CD4-positive, alpha-beta T cell (primary cell): Measurements from ENCODE around the gene SMARCA1. TPM values are rescaled to one million over a fixed set of nuclear protein-coding genes. Genes with fewer than 3 reads are reported as not detected.

ENCODE experiments used
- ATAC-seq: fragments of 200-7000 bp; cut with Tn5 transposase; one replicate; pipeline ENCODE4 v1.10.0; 2022; ENCODE audit warnings: mild to moderate bottlenecking; ENCODE audit not compliant: poor library complexity
- CTCF ChIA-PET: fragments of 350-600 bp; sonication (Branson Sonifier 250); formaldehyde crosslinking; loops from one replicate; lab custom pipeline; 2021; ENCODE audit warnings: antibody characterized with exemption, inconsistent platforms; lab: Charles Lee
- POLR2A ChIA-PET: fragments of 350-600 bp; sonication (Branson Sonifier 250); formaldehyde crosslinking; loops from one replicate; lab custom pipeline; 2021; ENCODE audit warnings: antibody characterized with exemption, inconsistent platforms; lab: Charles Lee
- DNase-seq, 14 experiments: peaks; one replicate each; pipeline ENCODE4 v3.0.0-alpha.2; 2013 to 2020; ENCODE audit warnings: mixed read lengths in 2 of 14
- H3K27ac ChIP-seq, 2 donors: one replicate each; pipeline versions ENCODE4 v1.5.1 to v1.7.0; 2013; ENCODE audit warnings: low read length in 2 of 2, low read depth in 1 of 2, mild to moderate bottlenecking in 1 of 2
- H3K27me3 ChIP-seq, 2 experiments: 1 replicate in 1 of 2; 2 replicates in 1 of 2; pipeline versions ENCODE4 v1.6.1 to v1.7.0; 2013; ENCODE audit warnings: low read length in 2 of 2, control low read depth in 1 of 2, mild to moderate bottlenecking in 1 of 2, moderate library complexity in 1 of 2; ENCODE audit not compliant: insufficient read depth in 2 of 2, control insufficient read depth in 1 of 2
- H3K36me3 ChIP-seq: one replicate; pipeline ENCODE4 v1.6.1; 2013; ENCODE audit warnings: low read length, control low read depth; ENCODE audit not compliant: insufficient read depth
- H3K4me1 ChIP-seq: one replicate; pipeline ENCODE4 v1.6.1; 2013; ENCODE audit warnings: low read length, control low read depth; ENCODE audit not compliant: insufficient read depth
- H3K4me3 ChIP-seq: one replicate; pipeline ENCODE4 v1.5.1; 2013; ENCODE audit warnings: mild to moderate bottlenecking, low read length, moderate library complexity
- H3K9me3 ChIP-seq, 2 experiments: 1 replicate in 1 of 2; 2 replicates in 1 of 2; pipeline versions ENCODE4 v1.6.1 to v1.7.0; 2013; ENCODE audit warnings: low read length in 2 of 2, mild to moderate bottlenecking in 2 of 2, control low read depth in 1 of 2, moderate library complexity in 1 of 2; ENCODE audit not compliant: control insufficient read depth in 1 of 2, insufficient read depth in 1 of 2
- H3K27ac Mint-ChIP-seq: one replicate; pipeline ENCODE4 v1.8.0; 2020; ENCODE audit warnings: mixed read lengths
- H3K27me3 Mint-ChIP-seq: one replicate; pipeline ENCODE4 v1.8.0; 2021; ENCODE audit warnings: mixed read lengths
- H3K36me3 Mint-ChIP-seq: one replicate; pipeline ENCODE4 v1.8.0; 2021; ENCODE audit warnings: low read depth, mixed read lengths
- H3K4me1 Mint-ChIP-seq: one replicate; pipeline ENCODE4 v1.8.0; 2021; ENCODE audit warnings: low read depth, mixed read lengths
- H3K4me3 Mint-ChIP-seq: one replicate; pipeline ENCODE4 v1.8.0; 2020; ENCODE audit warnings: mild to moderate bottlenecking, mixed read lengths
- H3K9me3 Mint-ChIP-seq: one replicate; pipeline ENCODE4 v1.8.0; 2020; ENCODE audit warnings: mixed read lengths
- intact Hi-C, 2 experiments: fragments of 100-400 bp; cut with DNase I in 1 of 2; cut with micrococcal nuclease in 1 of 2; formaldehyde crosslinking; loops; one replicate each; pipeline versions ENCODE4 v1.15.1 to v1.9.0; 2023 to 2025; cut with DNase I, micrococcal nuclease
- total RNA-seq, 174 experiments: library from RNA in 2 of 174; stranded (reverse) in 2 of 174; gene quantifications; one replicate each; pipeline ENCODE4 v1.2.3 and lab custom pipeline; 2021 to 2026
- TF ChIP-seq, protein P1 (sequence below): fragments of 200-600 bp; IDR thresholded peaks from one replicate; pipeline ENCODE4 v1.8.0; 2022; ENCODE audit warnings: antibody characterized with exemption, mild to moderate bottlenecking

SMARCA1 gene
- total RNA-seq, 2 experiments from 2014 or later: 0.85 to 1.0 TPM

GRCh38 chrX:129530410-129530809, 7.1 kb upstream of the SMARCA1 start:
- H3K9me3 ChIP-seq: no peaks in the 10 kb centered on the region
- H3K36me3 ChIP-seq: no peaks in the 10 kb centered on the region
- TF ChIP-seq, protein P1, sequence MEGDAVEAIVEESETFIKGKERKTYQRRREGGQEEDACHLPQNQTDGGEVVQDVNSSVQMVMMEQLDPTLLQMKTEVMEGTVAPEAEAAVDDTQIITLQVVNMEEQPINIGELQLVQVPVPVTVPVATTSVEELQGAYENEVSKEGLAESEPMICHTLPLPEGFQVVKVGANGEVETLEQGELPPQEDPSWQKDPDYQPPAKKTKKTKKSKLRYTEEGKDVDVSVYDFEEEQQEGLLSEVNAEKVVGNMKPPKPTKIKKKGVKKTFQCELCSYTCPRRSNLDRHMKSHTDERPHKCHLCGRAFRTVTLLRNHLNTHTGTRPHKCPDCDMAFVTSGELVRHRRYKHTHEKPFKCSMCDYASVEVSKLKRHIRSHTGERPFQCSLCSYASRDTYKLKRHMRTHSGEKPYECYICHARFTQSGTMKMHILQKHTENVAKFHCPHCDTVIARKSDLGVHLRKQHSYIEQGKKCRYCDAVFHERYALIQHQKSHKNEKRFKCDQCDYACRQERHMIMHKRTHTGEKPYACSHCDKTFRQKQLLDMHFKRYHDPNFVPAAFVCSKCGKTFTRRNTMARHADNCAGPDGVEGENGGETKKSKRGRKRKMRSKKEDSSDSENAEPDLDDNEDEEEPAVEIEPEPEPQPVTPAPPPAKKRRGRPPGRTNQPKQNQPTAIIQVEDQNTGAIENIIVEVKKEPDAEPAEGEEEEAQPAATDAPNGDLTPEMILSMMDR: no peak
- Mint-ChIP-seq H3K4me3 (no peak overlapping the region), H3K36me3 (no peaks in the 10 kb centered on the region), H3K27me3 (no peaks in the 10 kb centered on the region), H3K4me1 (no peaks in the 10 kb centered on the region), H3K9me3 (no peaks in the 10 kb centered on the region), H3K27ac (no peak overlapping the region)
- ATAC-seq (no peak), DNase-seq (no peak)
- no peaks in the 10 kb centered on the region for H3K27me3 ChIP-seq
- POLR2A ChIA-PET: no interaction called here
- H3K4me1 ChIP-seq: no peaks in the 10 kb centered on the region
- H3K27ac ChIP-seq: no peak overlapping the region
- no peak overlapping the region for H3K4me3 ChIP-seq
- intact Hi-C loops: no loop called here
- CTCF ChIA-PET: no interaction called here

- Histone ChIP-seq H3K27me3 (no peaks in the 10 kb centered on the region), H3K27ac (no peak overlapping the region), H3K4me1 (no peaks in the 10 kb centered on the region), H3K9me3 (no peaks in the 10 kb centered on the region), H3K36me3 (no peaks in the 10 kb centered on the region), H3K4me3 (no peak overlapping the region)
- no peak overlapping the region for H3K27ac Mint-ChIP-seq
- CTCF ChIA-PET: no interaction called here
- no peaks in the 10 kb centered on the region for H3K27me3 Mint-ChIP-seq
- H3K36me3 Mint-ChIP-seq: no peaks in the 10 kb centered on the region
- H3K4me1 Mint-ChIP-seq: no peaks in the 10 kb centered on the region
- H3K4me3 Mint-ChIP-seq: no peak overlapping the region
- intact Hi-C loops: no loop called here
- POLR2A ChIA-PET: no interaction called here
- DNase-seq (no peak), ATAC-seq (no peak)
- TF ChIP-seq, protein P1: no peak
- no peaks in the 10 kb centered on the region for H3K9me3 Mint-ChIP-seq
Measured at GRCh38 chrX:129529685-129530281, 6.5 kb upstream of the SMARCA1 start.

DNA sequence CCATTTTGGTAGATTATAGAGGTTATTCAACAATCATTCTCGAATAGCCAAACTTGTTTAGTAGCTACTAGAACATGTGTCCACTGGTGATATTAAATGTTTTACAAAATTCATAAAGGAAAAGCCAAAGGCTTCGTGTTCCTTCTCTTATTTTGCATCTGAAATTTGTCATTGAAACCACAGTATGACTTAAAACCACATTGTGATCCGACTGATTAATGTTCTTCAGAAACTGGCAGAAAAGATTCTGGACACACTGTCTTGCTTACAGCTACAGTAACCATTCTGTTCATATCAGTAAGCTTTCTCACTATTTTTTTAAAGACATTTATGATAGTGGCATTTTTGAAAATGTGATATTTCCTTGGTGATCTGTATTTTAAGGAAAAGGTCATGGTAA, 2.6 kb upstream of the SMARCA1 start:
- CTCF ChIA-PET: no interaction called here
- intact Hi-C loops: no loop called here

More for the DNA sequence above, 2.6 kb upstream of the SMARCA1 start:
- POLR2A ChIA-PET: no interaction called here
- H3K4me1 ChIP-seq: peaks cover 6% of the 10 kb centered on the region
- TF ChIP-seq, protein P1: no peak
- Mint-ChIP-seq H3K9me3 (no peaks in the 10 kb centered on the region), H3K4me1 (peaks cover 17% of the 10 kb centered on the region), H3K4me3 (no peak overlapping the region), H3K36me3 (no peaks in the 10 kb centered on the region), H3K27me3 (peaks cover 4% of the 10 kb centered on the region), H3K27ac (no peak overlapping the region)
- H3K27me3 ChIP-seq: no peaks in the 10 kb centered on the region
- ATAC-seq (no peak), DNase-seq (no peak)
- no peaks in the 10 kb centered on the region for H3K9me3 ChIP-seq
- H3K27ac ChIP-seq: no peak overlapping the region
- H3K4me3 ChIP-seq: no peak overlapping the region
- H3K36me3 ChIP-seq: no peaks in the 10 kb centered on the region
